GOT3 (cell line): ENCODE data around the gene TPRN.
A peak's percentile ranks its signal among the peaks of the same experiment; 100 is the strongest.

Experiments
- DNase-seq: peaks from one replicate; lab custom pipeline; 2025; ENCODE audit warnings: mixed read lengths; lab: John Stamatoyannopoulos, UW

TPRN gene

GRCh38 chr9:137212520-137212919, 12.0 kb upstream of the TPRN start:
- no peak for DNase-seq

GRCh38 chr9:137211532-137211931, 11.0 kb upstream of the TPRN start:
- DNase-seq, result no peak

GRCh38 chr9:137206602-137207001, 6.1 kb upstream of the TPRN start:
- DNase-seq, result no peak

DNA sequence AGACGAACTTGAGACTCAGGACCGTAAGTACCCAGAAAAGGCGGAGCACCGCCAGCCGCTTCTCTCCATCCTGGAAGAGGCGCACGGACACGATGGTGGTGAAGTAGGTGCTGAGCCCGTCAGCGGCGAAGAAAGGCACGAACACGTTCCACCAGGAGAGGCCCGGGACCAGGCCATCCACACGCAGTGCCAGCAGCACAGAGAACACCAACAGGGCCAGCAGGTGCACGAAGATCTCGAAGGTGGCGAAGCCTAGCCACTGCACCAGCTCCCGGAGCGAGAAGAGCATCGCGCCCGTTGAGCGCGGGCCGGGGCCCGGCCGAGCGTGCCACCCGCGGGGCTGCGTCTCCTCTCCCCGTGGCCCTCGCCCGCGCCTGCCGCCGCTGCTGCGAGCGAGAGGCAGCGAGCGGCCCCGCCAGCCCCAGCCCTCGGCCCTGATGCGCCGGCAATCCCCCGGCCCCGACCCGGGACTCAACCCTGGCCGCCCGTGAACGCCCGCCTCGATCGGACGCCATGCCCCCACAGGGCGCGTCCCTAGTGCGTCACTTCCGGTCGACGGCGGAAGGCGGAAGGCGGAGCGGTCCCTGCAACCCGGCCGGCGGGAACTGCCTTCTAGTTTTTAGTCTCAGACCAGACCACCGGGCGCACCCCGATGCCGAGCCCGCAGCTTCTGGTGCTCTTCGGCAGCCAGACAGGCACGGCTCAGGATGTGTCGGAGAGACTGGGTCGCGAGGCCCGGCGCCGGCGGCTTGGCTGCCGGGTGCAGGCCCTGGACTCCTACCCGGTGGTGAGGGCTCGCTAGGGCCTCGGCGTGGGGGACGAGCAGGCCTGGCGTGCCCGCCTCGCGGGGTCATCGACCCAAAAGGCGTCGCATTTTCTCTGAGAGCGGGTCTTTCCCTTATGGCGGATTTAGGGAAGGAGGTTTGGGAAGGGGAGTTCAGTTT, 4.9 kb upstream of the TPRN start, which contains the start of the genes NDOR1 and TMEM203:
Gene NDOR1 (plus strand): TSS at position 575 of the 944 bp plus-strand sequence. CDS start 78 bp downstream, at position 653.
Gene TMEM203 (minus strand): TSS at position 523 of the 944 bp plus-strand sequence. CDS start 234 bp downstream, at position 289.
- peak; percentile 40 for DNase-seq

DNA sequence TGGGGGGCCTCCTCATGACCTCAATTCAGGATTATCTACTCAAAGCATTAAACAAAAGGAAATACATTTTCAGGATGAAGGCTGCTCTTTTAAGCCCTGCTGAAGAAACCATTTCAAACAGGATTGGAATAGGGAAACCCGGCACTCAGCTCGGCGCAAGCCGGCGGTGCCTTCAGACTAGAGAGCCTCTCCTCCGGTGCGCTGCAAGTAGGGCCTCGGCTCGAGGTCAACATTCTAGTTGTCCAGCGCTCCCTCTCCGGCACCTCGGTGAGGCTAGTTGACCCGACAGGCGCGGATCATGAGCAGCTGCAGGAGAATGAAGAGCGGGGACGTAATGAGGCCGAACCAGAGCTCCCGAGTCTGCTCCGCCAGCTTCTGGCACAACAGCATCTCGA, 4.2 kb upstream of the TPRN start:
- DNase-seq, result no peak

DNA sequence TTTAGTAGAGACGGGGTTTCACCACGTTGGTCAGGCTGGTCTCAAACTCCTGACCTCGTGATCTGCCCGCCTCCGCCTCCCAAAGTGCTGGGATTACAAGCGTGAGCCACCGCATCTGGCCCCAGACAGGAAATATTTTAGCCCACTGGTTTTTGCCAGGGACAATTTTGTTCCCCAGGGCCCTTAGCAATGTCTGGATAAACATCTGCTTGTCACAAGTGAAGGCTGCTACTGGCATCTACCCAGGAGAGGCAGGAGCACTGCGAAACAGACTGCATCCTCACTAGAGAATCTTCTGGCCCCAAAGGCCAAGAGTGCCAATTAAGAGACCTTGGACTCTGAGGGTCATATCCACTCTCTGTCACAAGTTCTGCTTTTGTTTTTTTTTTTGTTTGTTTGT, 2.4 kb upstream of the TPRN start:
- no peak for DNase-seq

DNA sequence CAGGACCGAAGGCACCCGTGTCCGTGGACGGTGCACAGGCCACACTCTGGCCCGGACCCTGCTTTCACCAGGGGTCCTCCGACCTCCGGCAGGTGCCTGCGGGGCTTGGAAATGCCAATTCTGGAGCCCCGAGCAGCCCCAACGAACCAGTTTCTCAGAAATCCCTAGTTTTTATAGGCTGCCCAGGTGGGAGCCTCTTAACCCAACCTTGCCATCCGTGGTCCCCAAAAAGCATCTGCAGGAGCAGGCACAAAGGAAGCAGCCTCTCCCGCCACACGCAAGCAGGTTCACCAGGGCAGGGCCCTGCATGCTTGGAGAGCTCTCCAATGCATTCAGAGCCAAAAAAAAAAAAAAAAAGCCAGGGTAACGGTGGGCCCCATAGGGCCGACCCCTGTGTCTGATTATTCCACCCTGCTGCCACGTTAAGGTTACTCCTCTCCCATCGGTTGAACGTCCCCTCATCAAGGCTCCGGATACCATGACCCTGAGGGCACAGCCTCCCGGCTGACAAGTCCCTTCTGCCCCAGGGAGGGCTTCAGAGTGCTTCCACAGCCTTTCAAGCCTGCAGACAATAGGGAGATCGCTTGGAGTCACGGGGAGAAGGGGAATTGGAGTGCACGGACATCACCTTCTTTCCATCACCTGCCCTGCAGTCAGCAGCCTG, 796 bp upstream of the TPRN start:
- no peak for DNase-seq

- no peak for DNase-seq
Measured at GRCh38 chr9:137199411-137200121, 975 bp downstream of the TPRN start.

DNA sequence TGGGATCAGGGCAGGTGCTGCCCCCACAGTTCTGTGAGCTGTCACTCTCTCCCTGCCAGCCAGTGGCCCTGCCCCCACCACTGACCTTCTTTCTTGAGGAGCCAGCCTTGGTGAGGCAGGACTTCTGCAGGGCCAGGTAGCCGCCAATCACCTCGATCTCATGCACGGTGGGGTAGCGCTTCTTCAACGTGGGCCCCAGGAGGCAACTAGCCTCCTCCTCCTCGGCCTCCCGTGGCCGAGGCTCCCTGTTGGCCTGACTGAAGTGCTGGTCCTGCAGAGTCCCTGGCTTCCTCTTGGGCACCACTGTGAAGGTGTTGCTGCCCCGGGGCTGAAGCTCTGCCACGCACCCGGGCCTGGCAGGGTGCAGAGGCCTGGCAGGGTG, 1.6 kb downstream of the TPRN start:
- no peak for DNase-seq

GRCh38 chr9:137198051-137198901, 2.3 kb downstream of the TPRN start:
- no peak for DNase-seq

- DNase-seq, result no peak
Measured at GRCh38 chr9:137195525-137196220, 4.9 kb downstream of the TPRN start.

DNA sequence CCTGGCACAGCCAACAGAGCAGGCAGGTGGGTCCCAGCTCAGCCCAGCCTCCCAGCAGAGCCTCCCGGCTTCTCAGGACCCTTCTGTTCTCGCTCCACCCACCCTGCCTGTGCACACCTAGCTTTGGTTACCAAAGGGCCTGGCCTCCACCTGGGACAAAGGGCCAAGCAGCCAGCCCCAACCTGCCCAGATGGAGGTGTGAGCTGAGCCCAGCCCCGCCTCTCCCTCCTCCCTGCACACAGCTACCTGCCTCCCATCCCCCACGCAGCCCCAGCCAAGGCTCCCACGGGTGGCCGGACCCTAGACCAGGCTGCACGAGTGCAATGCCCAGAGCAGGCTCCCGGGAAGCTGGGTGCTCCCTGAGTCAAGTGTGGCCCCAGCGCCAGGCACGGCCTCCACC, 5.6 kb downstream of the TPRN start:
- DNase-seq, result no peak

GRCh38 chr9:137194388-137194787, 6.2 kb downstream of the TPRN start:
- DNase-seq, result no peak

- no peak for DNase-seq
Measured at GRCh38 chr9:137193771-137194170, 6.8 kb downstream of the TPRN start.

DNA sequence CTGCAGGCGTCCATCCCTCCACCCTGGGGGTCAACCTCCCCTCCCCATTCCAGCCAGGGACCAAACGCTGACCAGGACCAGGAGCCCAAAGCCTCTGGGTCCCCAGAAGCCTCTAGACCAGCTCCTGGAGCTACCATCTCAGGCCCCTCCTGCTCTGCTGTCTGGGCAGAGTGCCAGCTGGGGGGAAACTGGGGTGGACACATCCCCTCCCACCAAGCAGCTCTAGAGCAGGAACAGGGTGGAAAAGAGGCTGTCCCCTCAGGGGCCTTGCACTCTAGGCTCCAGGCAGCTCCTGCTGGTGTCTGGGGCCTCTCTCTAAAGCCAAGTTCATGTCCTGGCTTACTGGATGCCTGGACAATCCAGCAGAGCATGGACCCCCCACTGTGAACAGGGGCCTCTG, 7.7 kb downstream of the TPRN start:
- DNase-seq, result no peak

DNA sequence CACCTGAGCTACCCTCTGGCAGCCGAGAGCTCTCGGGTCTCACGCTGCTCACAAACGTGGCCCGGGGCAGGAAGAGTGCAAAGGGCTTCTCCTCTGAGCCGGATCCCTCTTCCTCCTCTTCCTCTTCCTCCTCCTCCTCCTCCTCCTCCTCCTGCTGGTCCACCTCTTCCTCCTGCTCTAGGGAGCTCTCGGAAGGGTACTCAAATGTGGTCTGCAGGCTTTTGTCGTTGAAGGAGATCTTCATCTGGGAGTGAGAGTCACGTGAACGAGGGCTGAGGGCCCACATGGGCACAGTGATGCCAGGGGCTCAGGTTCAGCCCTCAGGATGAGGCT, 8.1 kb downstream of the TPRN start:
- DNase-seq, result no peak

DNA sequence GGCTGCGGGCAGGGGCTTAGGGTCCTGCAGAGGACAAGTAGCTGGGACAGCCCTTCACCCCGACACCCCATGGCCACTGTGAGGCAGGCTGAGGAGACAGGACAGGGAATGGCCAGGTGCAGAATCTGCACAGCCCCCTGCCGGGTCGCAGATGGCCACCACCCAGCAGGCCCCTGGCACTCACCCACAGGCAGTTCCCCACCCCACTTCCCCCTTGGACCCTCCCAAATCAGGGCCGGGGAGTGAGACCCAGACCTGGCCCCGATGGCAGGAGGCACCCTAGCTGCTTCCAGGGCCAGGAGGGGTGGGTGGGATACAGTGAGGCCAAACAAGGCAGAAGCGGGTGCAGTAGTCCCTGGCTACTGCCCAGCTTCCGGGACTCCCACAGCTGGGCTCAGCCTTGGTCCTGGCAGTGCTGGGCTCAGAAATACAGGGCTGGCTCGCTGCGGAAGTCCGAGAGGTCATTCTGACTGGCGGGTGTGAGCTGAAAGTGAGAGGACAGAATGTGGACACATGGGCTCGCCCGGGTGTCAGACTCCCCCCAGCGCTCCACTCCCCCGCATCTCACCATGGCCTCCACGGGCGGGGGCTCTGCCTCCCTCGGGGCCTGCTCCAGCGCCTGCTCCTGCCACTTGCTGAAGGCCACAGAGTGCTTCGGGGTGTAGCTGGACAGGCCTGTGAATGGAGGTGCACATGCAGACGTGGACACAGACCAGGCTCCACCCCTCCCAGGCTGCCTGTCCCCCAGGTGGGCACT, 8.7 kb downstream of the TPRN start:
- DNase-seq, result no peak

GRCh38 chr9:137191245-137191644, 9.3 kb downstream of the TPRN start:
- no peak for DNase-seq

GRCh38 chr9:137190315-137190856, 10.2 kb downstream of the TPRN start:
- DNase-seq, result no peak
